KG1 (cell line): ENCODE measurements around the gene FCMR.
A peak's percentile ranks its signal among the peaks of the same experiment; 100 is the strongest.

Experiments
- DNase-seq: peaks from one replicate; lab custom pipeline; 2025; lab: John Stamatoyannopoulos, UW

FCMR gene

DNA sequence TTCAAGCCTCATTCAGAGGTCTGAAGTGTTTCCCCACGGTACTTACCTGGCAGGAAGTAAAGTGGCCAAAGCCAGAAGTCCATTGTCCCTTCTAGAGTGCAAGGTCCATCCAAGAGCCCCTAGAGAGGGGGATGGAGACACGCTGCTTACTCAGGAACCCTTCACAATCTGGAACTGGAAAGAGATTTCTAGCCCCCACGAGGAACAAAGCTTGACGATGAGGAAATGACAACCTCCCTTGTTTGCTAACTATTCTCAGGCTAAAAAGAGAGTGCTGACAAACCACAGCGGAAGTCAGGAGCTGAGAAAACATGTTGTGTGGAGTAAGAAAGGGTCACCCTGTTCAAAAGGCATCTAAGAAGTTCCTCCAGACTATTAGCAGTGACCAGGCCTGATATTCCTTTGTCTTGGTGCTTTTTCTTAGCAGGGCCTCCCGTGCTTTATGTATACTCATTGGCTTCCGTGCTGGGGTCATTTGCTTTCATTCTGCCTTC is at the start of gene FCMR:
TSS of gene FCMR (minus strand) at position 170 of the 494 bp plus-strand sequence. CDS start at position 83, 87 bp downstream.
- peak; percentile 76 for DNase-seq

DNA sequence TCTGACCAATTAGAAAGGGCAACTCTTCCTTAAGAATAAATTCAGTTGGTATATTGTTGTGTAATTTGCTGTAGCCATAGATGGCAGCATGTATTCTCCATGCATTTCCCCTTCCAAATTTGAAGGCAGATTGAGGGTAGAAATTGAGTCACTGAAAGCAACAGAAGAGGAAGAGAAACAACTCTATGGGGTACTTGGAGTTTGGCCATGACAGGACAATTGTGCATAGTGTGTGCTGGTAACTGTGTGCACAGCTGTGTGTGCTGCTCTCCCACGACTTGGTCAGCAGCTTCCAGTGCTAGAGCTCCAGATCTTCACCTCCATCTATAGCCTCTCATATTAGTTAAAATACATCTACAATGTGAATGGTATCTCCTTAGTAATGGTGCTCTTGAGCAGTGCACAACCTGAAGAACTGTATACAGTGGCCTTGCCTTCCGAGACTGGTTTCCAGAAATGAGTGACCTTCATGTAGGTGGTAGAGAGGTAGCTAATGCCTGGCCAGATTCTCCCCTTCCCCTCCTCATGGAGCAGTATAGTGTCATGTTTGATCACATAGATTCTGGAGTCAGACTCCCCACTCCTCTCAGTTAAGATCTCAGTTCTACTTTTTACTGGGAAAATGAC is 49.4 kb upstream of the FCMR start:
- no peak for DNase-seq

DNA sequence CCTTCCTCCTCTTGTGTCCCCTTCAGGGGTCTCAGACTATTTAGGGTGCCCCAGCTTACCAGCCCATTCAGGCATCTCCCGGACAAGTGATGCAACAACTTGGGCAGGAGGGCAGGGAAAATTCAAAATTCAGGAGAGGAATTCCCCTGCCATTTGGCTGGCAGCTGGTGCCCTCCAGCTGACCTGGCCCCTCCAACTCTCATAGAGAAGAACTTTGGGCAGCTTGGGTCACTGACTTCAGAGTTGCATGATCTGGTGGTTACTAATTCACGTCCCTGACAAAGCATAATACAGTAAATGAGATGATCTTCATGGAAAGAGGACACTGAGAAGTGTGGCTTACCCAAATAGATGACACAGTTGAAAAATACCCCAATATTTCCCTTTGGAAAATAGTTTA is 48.7 kb upstream of the FCMR start, which contains the start of gene FCAMR:
TSS of gene FCAMR (minus strand) at position 15 of the 400 bp plus-strand sequence. CDS start 335 bp downstream, outside the sequence.
- no peak for DNase-seq

GRCh38 chr1:206969090-206969489 is 47.3 kb upstream of the FCMR start:
- no peak for DNase-seq

DNA sequence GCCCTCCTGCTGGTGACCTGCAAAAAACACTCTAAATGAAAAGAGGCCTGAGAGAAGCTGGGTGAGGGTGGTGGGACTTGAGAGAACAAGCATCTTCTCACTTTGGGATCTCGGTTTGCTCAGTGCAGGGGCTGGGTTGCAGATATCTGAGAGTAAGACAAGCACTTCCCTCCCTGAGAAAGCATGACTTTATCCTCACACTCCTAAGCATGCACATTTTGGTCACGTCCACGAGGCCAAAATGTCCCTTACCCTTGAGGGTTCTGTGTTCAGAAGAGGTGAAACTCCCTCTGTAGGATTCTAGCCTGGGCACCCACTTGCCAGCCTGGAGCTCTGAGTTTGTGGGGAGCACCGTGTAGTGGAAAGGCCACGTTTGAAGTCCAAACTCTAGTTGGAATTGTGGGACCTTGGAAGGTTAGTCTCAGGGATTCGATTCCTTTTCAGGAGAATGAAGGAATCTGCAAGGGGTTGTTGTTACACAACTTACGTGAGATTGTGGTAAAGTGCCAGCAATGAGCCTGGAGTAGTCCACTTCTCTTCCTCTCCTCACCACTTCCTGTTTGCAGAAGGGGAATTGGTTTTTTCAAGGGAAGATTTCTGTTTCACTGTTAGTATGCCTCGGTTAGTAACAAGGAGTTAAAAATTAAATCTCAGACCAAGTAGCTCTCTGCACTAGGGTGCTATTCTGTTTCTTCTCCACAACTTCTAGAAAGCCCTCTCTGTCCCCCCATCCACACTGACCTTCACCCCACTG is 45.5 kb upstream of the FCMR start:
- no peak for DNase-seq

DNA sequence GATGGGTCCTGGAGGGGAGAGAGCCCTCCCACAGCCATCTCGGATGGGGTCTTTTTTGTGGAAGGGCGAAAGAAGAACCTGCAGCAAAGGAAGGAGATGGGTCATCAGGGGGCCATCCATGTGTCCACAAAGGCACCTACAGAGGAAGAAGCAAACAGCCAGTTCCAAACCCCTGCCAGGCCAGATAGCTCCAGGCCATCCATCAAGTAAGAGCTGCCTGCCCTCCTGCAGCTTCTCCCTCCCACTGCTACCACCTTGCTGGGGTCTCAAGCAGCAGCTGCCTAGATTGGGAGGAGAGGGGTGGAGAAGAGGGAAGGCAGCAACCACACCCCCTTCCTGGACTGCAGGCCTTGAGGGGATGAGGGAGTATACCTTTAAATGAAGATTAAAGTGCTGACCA is 44.0 kb upstream of the FCMR start:
- DNase-seq = no peak

DNA sequence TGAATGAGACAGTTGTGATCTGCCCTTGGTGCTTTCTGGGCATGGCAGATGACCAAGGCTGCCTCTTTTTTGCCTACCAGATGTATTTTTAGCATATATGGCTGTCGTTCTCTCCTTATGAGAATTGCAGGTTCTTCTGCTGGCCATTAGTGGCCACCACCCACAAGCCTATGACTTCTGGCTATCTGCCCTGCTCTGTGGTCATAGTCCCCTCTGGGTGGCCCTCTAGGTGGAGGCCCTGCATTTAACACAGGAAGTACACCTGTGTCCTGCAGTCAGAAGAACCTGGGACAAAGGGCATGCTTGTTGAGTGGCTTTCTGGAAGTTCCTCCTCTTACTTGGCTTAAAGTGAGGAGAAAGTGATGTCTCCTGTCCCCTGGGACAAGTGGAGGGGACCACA is 42.0 kb upstream of the FCMR start:
- no peak for DNase-seq

DNA sequence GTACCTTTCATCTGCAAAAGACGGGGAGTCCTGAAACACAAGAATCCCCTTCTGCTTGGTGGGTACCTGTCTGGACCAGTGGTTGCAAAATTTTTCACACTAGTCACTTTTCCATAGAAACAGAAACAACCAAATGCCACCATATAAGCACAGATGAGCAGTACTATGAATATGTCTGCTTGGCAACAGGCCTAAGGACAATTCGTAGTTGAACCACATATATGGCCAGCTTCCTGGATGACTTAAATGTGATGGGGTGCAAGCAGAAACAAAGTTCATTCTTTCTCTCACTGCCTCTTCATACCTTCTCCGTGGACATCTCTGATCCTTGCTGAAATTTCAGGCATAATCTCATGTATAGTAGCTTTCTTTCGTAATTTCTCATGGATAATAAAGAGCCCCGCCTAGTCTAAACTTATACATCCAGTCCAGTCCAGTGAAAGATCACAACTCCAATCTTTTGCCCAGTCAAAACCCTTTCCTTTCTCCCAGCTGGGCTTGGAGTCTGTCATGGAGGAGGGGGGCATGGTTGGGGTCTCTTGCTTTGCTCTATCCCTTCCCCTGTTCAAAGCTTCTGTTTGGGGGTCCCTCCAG is 41.5 kb upstream of the FCMR start:
- no peak for DNase-seq

- peak; percentile 29 for DNase-seq
Measured at GRCh38 chr1:206962272-206962671, 40.5 kb upstream of the FCMR start.

GRCh38 chr1:206961668-206962067 is 39.9 kb upstream of the FCMR start:
- DNase-seq = no peak

DNA sequence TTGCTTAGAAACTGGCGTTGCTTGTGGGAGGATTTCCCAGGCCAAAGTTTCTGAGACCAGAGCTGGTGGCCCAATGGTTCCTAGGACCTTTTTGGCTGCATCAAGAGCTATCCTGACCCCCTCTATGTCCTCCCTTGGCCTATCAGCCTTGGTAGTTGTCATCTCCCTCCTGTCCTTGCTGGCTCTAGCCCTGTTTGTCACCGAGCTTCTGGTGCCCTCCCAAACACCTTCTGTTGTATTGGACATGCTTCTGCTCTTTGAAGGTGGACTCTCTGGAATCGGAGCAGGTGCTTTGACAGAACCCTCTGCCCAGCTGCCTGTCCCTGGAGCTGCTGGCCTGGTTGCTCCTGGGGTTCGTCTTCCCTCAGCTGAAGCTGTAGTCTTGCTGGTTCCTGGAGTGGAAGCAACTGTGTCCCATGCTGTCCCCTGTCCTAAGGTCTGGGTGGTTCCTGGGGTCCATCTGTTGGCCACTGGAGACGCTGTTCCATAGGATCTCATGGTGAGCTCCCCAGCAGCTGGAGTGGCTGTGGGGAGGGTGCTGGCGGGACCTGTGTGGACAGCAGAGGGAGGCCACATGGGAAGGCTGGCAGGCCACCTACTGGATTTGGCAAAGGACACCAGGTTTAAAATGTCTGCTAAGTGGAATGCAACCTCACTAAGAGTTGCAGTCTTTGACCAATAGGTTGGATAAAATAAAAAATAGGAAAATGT is 39.1 kb upstream of the FCMR start:
- DNase-seq = no peak

GRCh38 chr1:206958144-206958543 is 36.4 kb upstream of the FCMR start:
- no peak for DNase-seq

- DNase-seq = no peak
Measured at GRCh38 chr1:206957639-206958038, 35.9 kb upstream of the FCMR start.

DNA sequence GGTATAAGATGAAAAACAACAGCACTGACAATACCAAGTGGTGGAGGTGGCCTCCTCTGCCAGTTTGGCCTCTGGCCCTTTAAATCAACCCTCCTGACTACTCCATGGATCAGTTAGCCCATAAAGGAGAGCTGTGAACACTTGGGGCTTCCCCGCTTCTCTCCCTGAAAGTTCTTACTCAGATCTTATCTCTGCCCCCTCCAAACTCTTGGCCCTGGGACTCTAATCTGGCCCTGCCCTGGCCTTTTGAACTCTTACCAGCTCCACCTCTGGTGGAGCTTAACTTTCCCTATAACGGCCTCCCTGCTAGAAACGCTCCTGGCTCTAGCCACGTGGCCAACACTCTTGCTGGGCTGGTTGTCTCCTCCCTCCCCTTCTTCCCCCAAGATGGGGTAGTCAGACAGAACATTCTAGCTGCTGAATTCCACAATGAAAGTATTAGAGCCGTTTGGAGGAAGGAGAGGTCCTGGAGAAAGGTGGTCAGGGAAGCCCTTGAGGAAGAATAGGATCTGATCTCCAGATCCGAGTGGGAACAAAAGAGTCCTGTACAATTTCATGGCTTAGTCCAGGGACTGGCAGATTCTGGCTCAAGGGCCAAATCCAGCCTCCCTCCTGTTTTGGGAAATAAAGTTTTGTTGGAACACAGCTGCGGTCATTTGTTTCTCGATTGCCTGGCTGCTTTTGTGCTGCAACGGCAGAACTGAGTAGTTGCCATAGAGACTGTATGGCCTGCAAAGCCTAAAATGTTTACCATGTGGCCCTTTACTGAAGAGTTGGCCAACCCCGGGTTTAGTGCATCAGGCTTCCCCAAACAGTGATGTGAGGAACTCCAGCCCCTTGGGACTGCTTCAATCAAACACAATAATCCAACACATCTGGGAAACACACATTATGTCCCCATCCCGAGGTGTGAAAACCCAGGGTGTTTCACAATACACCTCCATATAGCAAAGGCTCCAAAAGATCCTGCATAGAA is 34.0 kb upstream of the FCMR start:
- no peak for DNase-seq

DNA sequence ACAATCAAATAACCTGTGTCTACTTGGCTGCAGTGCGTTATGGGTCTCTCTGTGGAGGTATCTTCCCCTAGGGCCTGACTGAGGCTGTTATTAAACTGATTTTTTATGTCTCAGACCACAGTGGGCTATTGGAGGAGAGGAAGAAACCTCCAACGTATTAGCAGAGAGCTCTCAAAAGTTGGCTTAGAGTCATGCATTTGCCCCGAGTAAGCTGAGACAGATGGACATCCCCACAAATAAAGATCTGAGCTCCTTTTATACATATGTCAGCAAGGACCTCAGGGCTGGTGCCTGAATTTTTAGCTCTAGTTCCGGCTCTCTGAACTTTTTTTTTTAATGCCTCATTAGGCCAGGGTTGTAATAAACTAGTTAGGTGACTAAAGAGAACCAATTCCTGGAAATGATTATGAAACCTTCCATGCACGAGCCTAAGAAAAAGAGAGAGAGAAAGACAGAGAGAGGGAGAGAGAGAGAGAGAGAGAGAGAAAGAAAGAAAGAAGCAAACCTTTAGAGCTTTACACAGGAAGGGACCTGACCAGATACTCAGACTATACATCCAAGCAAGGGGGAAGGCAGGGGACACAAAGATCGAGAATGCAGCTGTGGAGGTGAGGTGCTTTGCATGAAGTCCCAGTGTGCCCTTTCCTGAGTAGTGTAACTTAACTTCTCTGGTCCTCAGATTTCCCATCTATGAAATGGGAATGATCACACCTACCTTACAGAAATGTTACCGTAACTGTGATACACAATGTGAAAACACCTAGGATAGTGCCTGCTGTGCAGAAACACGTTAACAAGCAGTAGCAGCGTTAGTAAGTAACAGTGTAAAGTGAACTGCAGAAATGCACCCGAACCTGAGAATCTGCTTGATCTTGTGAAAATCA is 33.0 kb upstream of the FCMR start:
- no peak for DNase-seq

DNA sequence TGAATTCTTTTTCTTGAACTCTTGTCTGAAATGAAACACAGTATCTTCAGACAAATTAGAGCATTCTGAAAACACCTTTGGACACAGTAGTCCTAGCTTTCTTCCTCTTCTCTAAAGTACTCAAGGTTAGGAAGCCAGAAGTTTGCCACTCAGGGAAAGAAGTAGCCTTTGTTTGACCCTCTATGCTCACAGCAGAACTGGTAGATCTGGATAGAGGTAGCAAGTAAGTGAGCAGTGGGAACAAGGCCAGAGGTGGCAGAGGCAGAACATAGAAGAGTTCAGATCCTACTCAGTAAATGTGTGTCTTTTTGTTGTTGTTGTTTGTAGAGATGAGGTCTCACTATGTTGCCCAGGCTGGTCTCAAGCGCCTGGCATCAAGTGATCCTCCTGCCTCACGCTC is 31.9 kb upstream of the FCMR start:
- no peak for DNase-seq

- DNase-seq = no peak
Measured at GRCh38 chr1:206953126-206953525, 31.4 kb upstream of the FCMR start.

GRCh38 chr1:206952171-206952570 is 30.4 kb upstream of the FCMR start:
- DNase-seq = no peak

- DNase-seq = no peak
Measured at GRCh38 chr1:206951318-206952100, 29.8 kb upstream of the FCMR start.
